IMR-90 (cell line): ENCODE data around the gene KIF21A. TPM values are rescaled to one million over a fixed set of nuclear protein-coding genes. Genes with fewer than 3 reads are reported as not detected.

ENCODE experiments used
- ATAC-seq: fragments of 200-7000 bp; cut with Tn5 transposase; 2 replicates; pipeline ENCODE4 v1.9.1; 2020; ENCODE audit warnings: low read depth, mild to moderate bottlenecking, moderate library complexity
- BruUV-seq: library from RNA; stranded (reverse); fragments of 400-500 nt; replicated peaks from 2 replicates; lab custom pipeline; 2021; lab: Mats Ljungman, UMichigan
- CTCF ChIA-PET: fragments of 300-600 bp; formaldehyde crosslinking; extraction: SDS; loops from one replicate; lab custom pipeline; 2021; ENCODE audit warnings: antibody characterized with exemption; lab: Yijun Ruan, JAX
- POLR2A ChIA-PET: fragments of 300-600 bp; sonication (Branson Sonifier 250); formaldehyde crosslinking; loops from one replicate; lab custom pipeline; 2022; ENCODE audit warnings: antibody characterized with exemption; ENCODE audit not compliant: unreplicated experiment; lab: Charles Lee
- DNase-seq: peaks from one replicate; pipeline ENCODE4 v3.0.0; 2013
- H2AFZ ChIP-seq: replicated peaks from 2 replicates; pipeline ENCODE3; 2013; ENCODE audit warnings: low read length, mild to moderate bottlenecking; ENCODE audit not compliant: poor library complexity
- H2AK5ac ChIP-seq: 2 replicates; pipeline ENCODE4 v1.6.1; 2013; ENCODE audit warnings: low read depth, low read length, inconsistent platforms
- H2AK9ac ChIP-seq: replicated peaks from 2 replicates; pipeline ENCODE3; 2013; ENCODE audit warnings: mild to moderate bottlenecking, low read depth, low read length, moderate library complexity; ENCODE audit not compliant: poor library complexity
- H2BK120ac ChIP-seq: 2 replicates; pipeline ENCODE4 v1.6.1; 2013; ENCODE audit warnings: low read depth, low read length, inconsistent platforms
- H2BK15ac ChIP-seq: 3 replicates; pipeline ENCODE4 v1.6.1; 2013; ENCODE audit warnings: low read depth, low read length, inconsistent platforms
- H2BK20ac ChIP-seq: 2 replicates; pipeline ENCODE4 v1.6.1; 2013; ENCODE audit warnings: low read depth, mild to moderate bottlenecking, inconsistent platforms, low read length, moderate library complexity
- H2BK5ac ChIP-seq: 2 replicates; pipeline ENCODE4 v1.6.1; 2013; ENCODE audit warnings: mild to moderate bottlenecking, low read depth, low read length, inconsistent platforms; ENCODE audit not compliant: poor library complexity, severe bottlenecking
- H3K14ac ChIP-seq: replicated peaks from 2 replicates; pipeline ENCODE4 v1.6.1; 2013; ENCODE audit warnings: low read depth, low read length, inconsistent platforms
- H3K18ac ChIP-seq: 2 replicates; pipeline ENCODE4 v1.6.1; 2013; ENCODE audit warnings: low read depth, low read length, control low read depth
- H3K23ac ChIP-seq: 2 replicates; pipeline ENCODE4 v1.6.1; 2013; ENCODE audit warnings: low read depth, low read length, inconsistent platforms
- H3K27ac ChIP-seq: 2 replicates; pipeline ENCODE4 v1.5.1; 2013; ENCODE audit warnings: mild to moderate bottlenecking, control low read depth, low read length; ENCODE audit not compliant: insufficient read depth
- H3K27me3 ChIP-seq: 2 replicates; pipeline ENCODE4 v1.6.1; 2013; ENCODE audit warnings: low read length; ENCODE audit not compliant: control insufficient read depth, insufficient read depth
- H3K36me3 ChIP-seq: 2 replicates; pipeline ENCODE4 v1.6.1; 2013; ENCODE audit warnings: low read length, mixed read lengths; ENCODE audit not compliant: control insufficient read depth, insufficient read depth
- H3K4ac ChIP-seq: 2 replicates; pipeline ENCODE4 v1.6.1; 2013; ENCODE audit warnings: low read depth, low read length, inconsistent platforms
- H3K4me1 ChIP-seq: 2 replicates; pipeline ENCODE4 v1.6.1; 2013; ENCODE audit warnings: low read length, mixed read lengths; ENCODE audit not compliant: control insufficient read depth, insufficient read depth
- H3K4me2 ChIP-seq: 2 replicates; pipeline ENCODE4 v1.6.1; 2013; ENCODE audit warnings: low read depth, mild to moderate bottlenecking, control low read depth, low read length, moderate library complexity
- H3K4me3 ChIP-seq: 2 replicates; pipeline ENCODE4 v1.5.1; 2013; ENCODE audit warnings: low read depth, mild to moderate bottlenecking, control low read depth, low read length, moderate library complexity; ENCODE audit not compliant: insufficient read depth
- H3K56ac ChIP-seq: 2 replicates; pipeline ENCODE4 v1.6.1; 2013; ENCODE audit warnings: low read length, inconsistent platforms; ENCODE audit not compliant: insufficient read depth; ENCODE audit errors: extremely low read depth
- H3K79me1 ChIP-seq, 2 experiments: 2 replicates each; pipeline ENCODE4 v1.6.1; 2013; ENCODE audit warnings: low read length in 2 of 2, inconsistent platforms in 1 of 2, low read depth in 1 of 2
- H3K9ac ChIP-seq: 2 replicates; pipeline ENCODE4 v1.6.1; 2013; ENCODE audit warnings: low read depth, low read length, control low read depth
- H3K9me1 ChIP-seq: 2 replicates; pipeline ENCODE4 v1.6.1; 2013; ENCODE audit warnings: low read length, inconsistent platforms; ENCODE audit not compliant: insufficient read depth
- H3K9me3 ChIP-seq: 2 replicates; pipeline ENCODE4 v1.6.1; 2013; ENCODE audit warnings: low read length; ENCODE audit not compliant: control insufficient read depth, insufficient read depth
- H4K20me1 ChIP-seq: 2 replicates; pipeline ENCODE4 v1.6.1; 2013; ENCODE audit warnings: low read length, inconsistent platforms; ENCODE audit not compliant: insufficient read depth
- H4K5ac ChIP-seq: 2 replicates; pipeline ENCODE4 v1.6.1; 2013; ENCODE audit warnings: mild to moderate bottlenecking, low read depth, low read length, control low read depth
- H4K8ac ChIP-seq, 2 experiments: 2 replicates each; pipeline ENCODE4 v1.6.1; 2013; ENCODE audit warnings: low read depth in 2 of 2, low read length in 2 of 2, control low read depth in 1 of 2, inconsistent platforms in 1 of 2
- H4K91ac ChIP-seq: 2 replicates; pipeline ENCODE4 v1.6.1; 2013; ENCODE audit warnings: low read depth, low read length, inconsistent platforms; ENCODE audit not compliant: insufficient read depth
- BHLHE40 ChIP-seq: fragments of 150-350 bp; IDR thresholded peaks from 2 replicates; pipeline ENCODE4 v1.6.1; 2016; ENCODE audit warnings: mild to moderate bottlenecking, low read depth, low read length
- CEBPB ChIP-seq: IDR thresholded peaks from 2 replicates; pipeline ENCODE4 v1.6.1; 2012; ENCODE audit warnings: low read depth, low read length, improper control_type of control experiment
- CHD1 ChIP-seq: IDR thresholded peaks from 2 replicates; pipeline ENCODE4 v1.6.1; 2012; ENCODE audit warnings: low read depth, low read length, improper control_type of control experiment
- FOS ChIP-seq: fragments of 150-350 bp; IDR thresholded peaks from 2 replicates; pipeline ENCODE4 v1.6.1; 2016; ENCODE audit warnings: low read depth, low read length
- MAFK ChIP-seq: IDR thresholded peaks from 2 replicates; pipeline ENCODE4 v1.6.1; 2012; ENCODE audit warnings: low read depth, low read length, improper control_type of control experiment
- MAZ ChIP-seq: IDR thresholded peaks from 2 replicates; pipeline ENCODE4 v1.6.1; 2012; ENCODE audit warnings: low read depth, mild to moderate bottlenecking, low read length, improper control_type of control experiment, moderate library complexity, borderline replicate concordance
- MXI1 ChIP-seq: IDR thresholded peaks from 2 replicates; pipeline ENCODE4 v1.6.1; 2012; ENCODE audit warnings: low read depth, mild to moderate bottlenecking, low read length, moderate library complexity, borderline replicate concordance
- NFE2L2 ChIP-seq: fragments of 150-350 bp; IDR thresholded peaks from 2 replicates; pipeline ENCODE4 v1.6.1; 2016; ENCODE audit warnings: low read depth, mild to moderate bottlenecking, low read length
- POLR2A ChIP-seq: IDR thresholded peaks from 2 replicates; pipeline ENCODE4 v1.6.1; 2012; ENCODE audit warnings: mild to moderate bottlenecking, low read depth, low read length
- RAD21 ChIP-seq: IDR thresholded peaks from 2 replicates; pipeline ENCODE4 v1.6.1; 2012; ENCODE audit warnings: low read length, improper control_type of control experiment
- RCOR1 ChIP-seq: IDR thresholded peaks from 2 replicates; pipeline ENCODE4 v1.6.1; 2012; ENCODE audit warnings: mild to moderate bottlenecking, low read length, improper control_type of control experiment; ENCODE audit not compliant: insufficient replicate concordance
- RFX5 ChIP-seq: IDR thresholded peaks from 2 replicates; pipeline ENCODE4 v1.8.0; 2012; ENCODE audit warnings: low read depth, mild to moderate bottlenecking, low read length, moderate library complexity
- SMC3 ChIP-seq: fragments of 150-350 bp; IDR thresholded peaks from 2 replicates; pipeline ENCODE4 v1.6.1; 2016; ENCODE audit warnings: low read depth, mild to moderate bottlenecking, antibody characterized with exemption, low read length, moderate library complexity
- WGBS, 2 experiments: methylation state at CpG; one replicate each; pipeline versions ENCODE4 v1.1.5 to v1.1.7; 2013; ENCODE audit warnings: missing lambda C conversion rate in 2 of 2; ENCODE audit not compliant: insufficient read length in 1 of 2; ENCODE audit errors: extremely low coverage in 2 of 2; 5-methylcytosine and 5-hydroxymethylcytosine counted together
- dilution Hi-C: fragments of 300-500 bp; cut with HindIII; formaldehyde crosslinking; loops from one replicate; pipeline ENCODE4 v1.14.3; 2018; ENCODE audit warnings: low sequenced_read_pairs; ENCODE audit not compliant: unreplicated experiment
- in situ Hi-C: fragments of 300-500 bp; cut with MboI; formaldehyde crosslinking; loops from 3 replicates; pipeline ENCODE4 v1.14.3; 2019; ENCODE audit warnings: low sequenced_read_pairs, inconsistent platforms, mixed read lengths
- intact Hi-C: fragments of 100-400 bp; cut with micrococcal nuclease; formaldehyde crosslinking; loops from 2 replicates; pipeline ENCODE4 v1.10.0; 2022
- polyA plus RNA-seq, 3 experiments: library from polyadenylated mRNA; depleted of rRNA; stranded (reverse); fragments of >200 nt; gene quantifications; 2 replicates each; pipeline ENCODE4 v1.2.3, GENCODE V29; 2012; ENCODE audit warnings: low replicate concordance in 1 of 3
- total RNA-seq: library from RNA; depleted of rRNA; stranded (reverse); fragments of >200 nt; gene quantifications from 2 replicates; pipeline ENCODE4 v1.2.3, GENCODE V29; 2012
- TF ChIP-seq, protein P1 (sequence below): fragments of 150-350 bp; IDR thresholded peaks from 2 replicates; pipeline ENCODE4 v1.6.1; 2016; ENCODE audit warnings: low read depth, mild to moderate bottlenecking, low read length, moderate library complexity, borderline replicate concordance
- TF ChIP-seq, protein P2 (sequence below): conservative IDR thresholded peaks from 2 replicates; pipeline ENCODE4 v1.5.1; 2012; ENCODE audit warnings: mild to moderate bottlenecking, low read depth, low read length, improper control_type of control experiment
- TF ChIP-seq, protein P3 (sequence below): fragments of 150-350 bp; IDR thresholded peaks from 2 replicates; pipeline ENCODE4 v1.6.1; 2017; ENCODE audit warnings: mild to moderate bottlenecking, antibody characterized with exemption, low read length, low read depth

Gene KIF21A
- total and polyA plus RNA-seq, 2 of the 4 experiments (the other 2 are of a cell fraction) = 0.38 to 1.1 TPM

DNA sequence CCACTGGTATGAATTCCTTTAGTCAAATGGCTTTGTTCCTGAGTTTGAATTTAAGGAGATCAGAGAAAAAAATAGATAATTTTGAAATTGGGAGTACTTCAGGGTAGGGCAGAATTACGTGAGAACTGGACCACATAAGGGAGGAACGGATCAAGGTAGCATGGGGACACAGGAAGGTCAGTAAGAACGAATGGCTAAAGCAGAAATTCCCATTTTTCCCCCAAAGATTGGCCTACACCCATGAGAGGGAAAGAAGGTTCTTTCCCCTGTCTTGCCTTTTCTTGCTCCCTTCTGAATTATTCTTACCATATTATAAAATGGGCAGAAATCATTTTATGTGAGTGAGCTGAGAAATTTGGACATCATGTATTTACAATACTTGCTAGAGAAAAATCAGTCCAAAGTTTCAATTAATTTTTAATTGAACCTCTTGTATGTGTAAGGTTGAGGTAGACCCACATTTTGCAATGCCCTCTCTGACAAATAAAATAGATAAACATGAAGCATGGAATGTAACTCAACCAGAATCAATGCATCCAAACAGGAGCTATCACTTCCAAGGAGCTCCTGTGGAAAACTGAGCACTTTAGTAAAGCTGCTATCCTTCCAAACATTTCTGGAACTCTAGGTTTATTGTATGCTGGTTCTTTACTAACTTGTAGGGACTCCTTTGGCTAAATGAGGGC, 93.8 kb downstream of the KIF21A start:
- in situ Hi-C loops = no loop called here
- Histone ChIP-seq H4K5ac (no peak overlapping the region), H3K27ac (no peak overlapping the region), H3K18ac (no peak overlapping the region), H3K23ac (no peak overlapping the region), H4K91ac (no peak overlapping the region), H3K36me3 (no peaks in the 10 kb centered on the region), H2BK20ac (no peak overlapping the region), H4K8ac (no peak overlapping the region), H2AK5ac (no peak overlapping the region), H3K9me3 (no peaks in the 10 kb centered on the region), H2BK120ac (no peak overlapping the region), H3K4me2 (no peak overlapping the region), H3K4me3 (no peak overlapping the region), H3K56ac (no peak overlapping the region), H3K79me1 (no peaks in the 10 kb centered on the region), H4K20me1 (no peaks in the 10 kb centered on the region), H3K4me1 (no peaks in the 10 kb centered on the region), H2BK5ac (no peak overlapping the region), H3K4ac (no peak overlapping the region), H2AFZ (no peak overlapping the region), H2BK15ac (no peak overlapping the region), H3K27me3 (no peaks in the 10 kb centered on the region), H3K14ac (no peak overlapping the region), H3K9me1 (no peaks in the 10 kb centered on the region), H2AK9ac (no peak overlapping the region), H3K9ac (no peak overlapping the region)
- TF ChIP-seq SMC3 = no peak
- no peak for TF ChIP-seq NFE2L2
- no peak for TF ChIP-seq BHLHE40
- TF ChIP-seq MAFK = no peak
- TF ChIP-seq MXI1 = no peak
- no peak for TF ChIP-seq CHD1
- TF ChIP-seq CEBPB = no peak
- TF ChIP-seq RCOR1 = no peak
- no peak for TF ChIP-seq RAD21
- no peak for TF ChIP-seq FOS
- no peak for TF ChIP-seq RFX5
- TF ChIP-seq, protein P1, sequence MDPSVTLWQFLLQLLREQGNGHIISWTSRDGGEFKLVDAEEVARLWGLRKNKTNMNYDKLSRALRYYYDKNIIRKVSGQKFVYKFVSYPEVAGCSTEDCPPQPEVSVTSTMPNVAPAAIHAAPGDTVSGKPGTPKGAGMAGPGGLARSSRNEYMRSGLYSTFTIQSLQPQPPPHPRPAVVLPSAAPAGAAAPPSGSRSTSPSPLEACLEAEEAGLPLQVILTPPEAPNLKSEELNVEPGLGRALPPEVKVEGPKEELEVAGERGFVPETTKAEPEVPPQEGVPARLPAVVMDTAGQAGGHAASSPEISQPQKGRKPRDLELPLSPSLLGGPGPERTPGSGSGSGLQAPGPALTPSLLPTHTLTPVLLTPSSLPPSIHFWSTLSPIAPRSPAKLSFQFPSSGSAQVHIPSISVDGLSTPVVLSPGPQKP = no peak
- TF ChIP-seq, protein P2, sequence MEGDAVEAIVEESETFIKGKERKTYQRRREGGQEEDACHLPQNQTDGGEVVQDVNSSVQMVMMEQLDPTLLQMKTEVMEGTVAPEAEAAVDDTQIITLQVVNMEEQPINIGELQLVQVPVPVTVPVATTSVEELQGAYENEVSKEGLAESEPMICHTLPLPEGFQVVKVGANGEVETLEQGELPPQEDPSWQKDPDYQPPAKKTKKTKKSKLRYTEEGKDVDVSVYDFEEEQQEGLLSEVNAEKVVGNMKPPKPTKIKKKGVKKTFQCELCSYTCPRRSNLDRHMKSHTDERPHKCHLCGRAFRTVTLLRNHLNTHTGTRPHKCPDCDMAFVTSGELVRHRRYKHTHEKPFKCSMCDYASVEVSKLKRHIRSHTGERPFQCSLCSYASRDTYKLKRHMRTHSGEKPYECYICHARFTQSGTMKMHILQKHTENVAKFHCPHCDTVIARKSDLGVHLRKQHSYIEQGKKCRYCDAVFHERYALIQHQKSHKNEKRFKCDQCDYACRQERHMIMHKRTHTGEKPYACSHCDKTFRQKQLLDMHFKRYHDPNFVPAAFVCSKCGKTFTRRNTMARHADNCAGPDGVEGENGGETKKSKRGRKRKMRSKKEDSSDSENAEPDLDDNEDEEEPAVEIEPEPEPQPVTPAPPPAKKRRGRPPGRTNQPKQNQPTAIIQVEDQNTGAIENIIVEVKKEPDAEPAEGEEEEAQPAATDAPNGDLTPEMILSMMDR = no peak
- TF ChIP-seq, protein P3, sequence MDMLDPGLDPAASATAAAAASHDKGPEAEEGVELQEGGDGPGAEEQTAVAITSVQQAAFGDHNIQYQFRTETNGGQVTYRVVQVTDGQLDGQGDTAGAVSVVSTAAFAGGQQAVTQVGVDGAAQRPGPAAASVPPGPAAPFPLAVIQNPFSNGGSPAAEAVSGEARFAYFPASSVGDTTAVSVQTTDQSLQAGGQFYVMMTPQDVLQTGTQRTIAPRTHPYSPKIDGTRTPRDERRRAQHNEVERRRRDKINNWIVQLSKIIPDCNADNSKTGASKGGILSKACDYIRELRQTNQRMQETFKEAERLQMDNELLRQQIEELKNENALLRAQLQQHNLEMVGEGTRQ = no peak
- no peak for TF ChIP-seq MAZ
- TF ChIP-seq POLR2A = no peak
- no TSS peak for BruUV-seq
- intact Hi-C loops = no loop called here
- POLR2A ChIA-PET = no interaction called here
- dilution Hi-C loops = no loop called here
- DNase-seq = no peak
- no peak for ATAC-seq
- WGBS, 2 experiments = no CpG with 5 or more reads among the region's 3 CpGs
- CTCF ChIA-PET = no interaction called here
